Retina (tissue), 1 donor: ENCODE results near the gene CBX7.

ENCODE experiments used
- DNase-seq: peaks from one replicate; pipeline ENCODE4 v3.0.0-alpha.2; 2016

The CBX7 gene

GRCh38 chr22:39146256-39147101 is 6.0 kb downstream of the CBX7 start:
- DNase-seq = no peak

GRCh38 chr22:39144101-39144767 is 8.2 kb downstream of the CBX7 start:
- DNase-seq = no peak

GRCh38 chr22:39142088-39142680 is 10.3 kb downstream of the CBX7 start:
- no peak for DNase-seq

- DNase-seq = no peak
Observed at GRCh38 chr22:39139933-39140332, 12.5 kb downstream of the CBX7 start.

GRCh38 chr22:39138357-39138997 is 14.0 kb downstream of the CBX7 start:
- DNase-seq = no peak

GRCh38 chr22:39136317-39136716 is 16.2 kb downstream of the CBX7 start:
- DNase-seq = no peak

GRCh38 chr22:39135092-39135896 is 17.2 kb downstream of the CBX7 start:
- peak; percentile 47 for DNase-seq

- no peak for DNase-seq
Observed at GRCh38 chr22:39134366-39135091, 18.0 kb downstream of the CBX7 start.

- no peak for DNase-seq
Observed at GRCh38 chr22:39133871-39134270, 18.6 kb downstream of the CBX7 start.

- DNase-seq = no peak
Observed at GRCh38 chr22:39132871-39133524, 19.5 kb downstream of the CBX7 start.

- no peak for DNase-seq
Observed at GRCh38 chr22:39132281-39132680, 20.2 kb downstream of the CBX7 start.

- peak; percentile 73 for DNase-seq
Observed at GRCh38 chr22:39130892-39131855, 21.3 kb downstream of the CBX7 start.

- DNase-seq = no peak
Observed at GRCh38 chr22:39130152-39130704, 22.3 kb downstream of the CBX7 start.

- DNase-seq = no peak
Observed at GRCh38 chr22:39129746-39130145, 22.7 kb downstream of the CBX7 start.

- no peak for DNase-seq
Observed at GRCh38 chr22:39129081-39129480, 23.4 kb downstream of the CBX7 start.

GRCh38 chr22:39128508-39128907 is 24.0 kb downstream of the CBX7 start:
- no peak for DNase-seq

- no peak for DNase-seq
Observed at GRCh38 chr22:39125622-39126021, 26.9 kb downstream of the CBX7 start.

- peak; percentile 36 for DNase-seq
Observed at GRCh38 chr22:39123751-39124581, 28.5 kb downstream of the CBX7 start.
